Activated naive CD4-positive, alpha-beta T cell treated with anti-CD3 and anti-CD28 coated beads, Interleukin-2, amount 10 ng/mL, durations not matched to agents 7 days and 5 days (primary cell): ENCODE data around the gene FRYL.
"Not testable (repeated sequence)": the region's sequence is repeated elsewhere in the genome, so short reads cannot be mapped to it uniquely, and the experiment has no call there.

Source experiments
- CTCF ChIA-PET: fragments of 350-600 bp; sonication (Branson Sonifier 250); formaldehyde crosslinking; loops from one replicate; lab custom pipeline; 2021; ENCODE audit warnings: antibody characterized with exemption; lab: Charles Lee
- DNase-seq: peaks from one replicate; pipeline ENCODE4 v3.0.0-alpha.2; 2020
- H3K27ac Mint-ChIP-seq: one replicate; pipeline ENCODE4 v1.8.0; 2021; ENCODE audit warnings: mild to moderate bottlenecking, moderate library complexity, mixed read lengths
- H3K27me3 Mint-ChIP-seq: one replicate; pipeline ENCODE4 v1.8.0; 2021; ENCODE audit warnings: mild to moderate bottlenecking, mixed read lengths
- H3K36me3 Mint-ChIP-seq: one replicate; pipeline ENCODE4 v1.8.0; 2021; ENCODE audit warnings: mixed read lengths
- H3K4me1 Mint-ChIP-seq: one replicate; pipeline ENCODE4 v1.8.0; 2021; ENCODE audit warnings: mixed read lengths
- H3K4me3 Mint-ChIP-seq: one replicate; pipeline ENCODE4 v1.8.0; 2021; ENCODE audit warnings: mild to moderate bottlenecking, moderate library complexity, mixed read lengths
- H3K9me3 Mint-ChIP-seq: one replicate; pipeline ENCODE4 v1.8.0; 2021; ENCODE audit warnings: mixed read lengths

The FRYL gene

GRCh38 chr4:48660347-48660746 is 119.7 kb downstream of the FRYL start:
- no peak for DNase-seq
- Mint-ChIP-seq H3K9me3 (no peaks in the 10 kb centered on the region), H3K4me3 (no peak overlapping the region), H3K27me3 (no peaks in the 10 kb centered on the region), H3K27ac (no peak overlapping the region), H3K36me3 (peaks cover 23% of the 10 kb centered on the region), H3K4me1 (peaks cover 4% of the 10 kb centered on the region)
- CTCF ChIA-PET, result no interaction called here

- DNase-seq, result no peak
- Mint-ChIP-seq H3K4me1 (peaks cover 31% of the 10 kb centered on the region), H3K27me3 (no peaks in the 10 kb centered on the region), H3K9me3 (no peaks in the 10 kb centered on the region), H3K36me3 (peaks cover 15% of the 10 kb centered on the region), H3K27ac (peak overlapping the region; percentile 12), H3K4me3 (no peak overlapping the region)
- CTCF ChIA-PET, result no interaction called here
Measured at GRCh38 chr4:48654015-48654664, 125.9 kb downstream of the FRYL start.

- Mint-ChIP-seq H3K36me3 (peaks cover 12% of the 10 kb centered on the region), H3K4me1 (peaks cover 28% of the 10 kb centered on the region), H3K27ac (no peak overlapping the region), H3K9me3 (no peaks in the 10 kb centered on the region), H3K4me3 (no peak overlapping the region), H3K27me3 (no peaks in the 10 kb centered on the region)
- DNase-seq, result peak; percentile 29
- CTCF ChIA-PET, result no interaction called here
Measured at GRCh38 chr4:48653217-48654014, 126.7 kb downstream of the FRYL start.

GRCh38 chr4:48651914-48652313 is 128.2 kb downstream of the FRYL start:
- H3K27me3 Mint-ChIP-seq, result no peaks in the 10 kb centered on the region
- H3K4me3 Mint-ChIP-seq, result no peak overlapping the region
- peaks cover 28% of the 10 kb centered on the region for H3K4me1 Mint-ChIP-seq
- peaks cover 17% of the 10 kb centered on the region for H3K36me3 Mint-ChIP-seq
- H3K9me3 Mint-ChIP-seq, result no peaks in the 10 kb centered on the region
- CTCF ChIA-PET, result no interaction called here
- no peak overlapping the region for H3K27ac Mint-ChIP-seq
- DNase-seq, result no peak

- DNase-seq, result no peak
- CTCF ChIA-PET, result no interaction called here
- Mint-ChIP-seq H3K9me3 (no peaks in the 10 kb centered on the region), H3K4me1 (peaks cover 19% of the 10 kb centered on the region), H3K4me3 (no peak overlapping the region), H3K27me3 (no peaks in the 10 kb centered on the region), H3K36me3 (peaks cover 17% of the 10 kb centered on the region), H3K27ac (no peak overlapping the region)
Measured at GRCh38 chr4:48649505-48649904, 130.6 kb downstream of the FRYL start.

- Mint-ChIP-seq H3K4me3 (no peak overlapping the region), H3K27me3 (no peaks in the 10 kb centered on the region), H3K4me1 (no peaks in the 10 kb centered on the region), H3K27ac (no peak overlapping the region), H3K9me3 (no peaks in the 10 kb centered on the region), H3K36me3 (peaks cover 7% of the 10 kb centered on the region)
- CTCF ChIA-PET, result no interaction called here
- no peak for DNase-seq
Measured at GRCh38 chr4:48645225-48645794, 134.8 kb downstream of the FRYL start.

GRCh38 chr4:48642421-48643374 is 137.4 kb downstream of the FRYL start:
- DNase-seq, result no peak
- Mint-ChIP-seq H3K9me3 (no peaks in the 10 kb centered on the region), H3K4me1 (no peaks in the 10 kb centered on the region), H3K27me3 (no peaks in the 10 kb centered on the region), H3K27ac (no peak overlapping the region), H3K4me3 (no peak overlapping the region), H3K36me3 (peaks cover 11% of the 10 kb centered on the region)
- CTCF ChIA-PET, result interaction anchor here (0.6 kb wide), 1 partner anchor 28 kb away, joined by 4 read pairs; no protein-coding TSS in a partner anchor

- no peak for DNase-seq
- Mint-ChIP-seq H3K36me3 (peaks cover 11% of the 10 kb centered on the region), H3K4me3 (no peak overlapping the region), H3K9me3 (no peaks in the 10 kb centered on the region), H3K27me3 (no peaks in the 10 kb centered on the region), H3K4me1 (no peaks in the 10 kb centered on the region), H3K27ac (no peak overlapping the region)
- CTCF ChIA-PET, result no interaction called here
Measured at GRCh38 chr4:48641401-48641800, 138.7 kb downstream of the FRYL start.

GRCh38 chr4:48640699-48641098 is 139.4 kb downstream of the FRYL start:
- no peak for DNase-seq
- CTCF ChIA-PET, result no interaction called here
- H3K4me1 Mint-ChIP-seq, result no peaks in the 10 kb centered on the region
- no peak overlapping the region for H3K4me3 Mint-ChIP-seq
- H3K9me3 Mint-ChIP-seq, result no peaks in the 10 kb centered on the region
- H3K36me3 Mint-ChIP-seq, result peaks cover 11% of the 10 kb centered on the region
- no peaks in the 10 kb centered on the region for H3K27me3 Mint-ChIP-seq
- H3K27ac Mint-ChIP-seq, result no peak overlapping the region

- Mint-ChIP-seq H3K27ac (no peak overlapping the region), H3K4me1 (no peaks in the 10 kb centered on the region)
Measured at GRCh38 chr4:48640225-48640624, 139.9 kb downstream of the FRYL start.

GRCh38 chr4:48639807-48640206 is 140.3 kb downstream of the FRYL start:
- no peak overlapping the region for H3K4me3 Mint-ChIP-seq
- H3K27ac Mint-ChIP-seq, result no peak overlapping the region
- H3K9me3 Mint-ChIP-seq, result no peaks in the 10 kb centered on the region
- peaks cover 11% of the 10 kb centered on the region for H3K36me3 Mint-ChIP-seq
- DNase-seq, result no peak
- CTCF ChIA-PET, result no interaction called here
- H3K27me3 Mint-ChIP-seq, result no peaks in the 10 kb centered on the region
- no peaks in the 10 kb centered on the region for H3K4me1 Mint-ChIP-seq

More at GRCh38 chr4:48640225-48640624, 139.9 kb downstream of the FRYL start:
- DNase-seq, result no peak
- Mint-ChIP-seq H3K27me3 (no peaks in the 10 kb centered on the region), H3K9me3 (no peaks in the 10 kb centered on the region), H3K36me3 (peaks cover 11% of the 10 kb centered on the region), H3K4me3 (no peak overlapping the region)
- CTCF ChIA-PET, result no interaction called here

GRCh38 chr4:48638586-48638985 is 141.5 kb downstream of the FRYL start:
- H3K9me3 Mint-ChIP-seq, CTCF ChIA-PET, H3K27me3 Mint-ChIP-seq, H3K4me1 Mint-ChIP-seq, H3K27ac Mint-ChIP-seq, H3K4me3 Mint-ChIP-seq, DNase-seq: not testable (repeated sequence)
- H3K36me3 Mint-ChIP-seq, result peaks cover 11% of the 10 kb centered on the region

- no peak for DNase-seq
- CTCF ChIA-PET, result no interaction called here
- H3K27ac Mint-ChIP-seq, result no peak overlapping the region
- H3K36me3 Mint-ChIP-seq, result peaks cover 11% of the 10 kb centered on the region
- H3K4me1 Mint-ChIP-seq, result no peaks in the 10 kb centered on the region
- H3K27me3 Mint-ChIP-seq, result no peaks in the 10 kb centered on the region
- no peak overlapping the region for H3K4me3 Mint-ChIP-seq
- H3K9me3 Mint-ChIP-seq, result no peaks in the 10 kb centered on the region
Measured at GRCh38 chr4:48636911-48637310, 143.2 kb downstream of the FRYL start.

- DNase-seq, result no peak
- CTCF ChIA-PET, result no interaction called here
- no peaks in the 10 kb centered on the region for H3K9me3 Mint-ChIP-seq
- H3K36me3 Mint-ChIP-seq, result peaks cover 12% of the 10 kb centered on the region
- H3K27me3 Mint-ChIP-seq, result no peaks in the 10 kb centered on the region
- no peak overlapping the region for H3K27ac Mint-ChIP-seq
- H3K4me3 Mint-ChIP-seq, result no peak overlapping the region
- H3K4me1 Mint-ChIP-seq, result no peaks in the 10 kb centered on the region
Measured at GRCh38 chr4:48635980-48636379, 144.1 kb downstream of the FRYL start.
